Keratinocyte (primary cell): ENCODE results near the gene BCL2. TPM values are rescaled to one million over a fixed set of nuclear protein-coding genes. Genes with fewer than 3 reads are reported as not detected.

Source experiments
- DNase-seq: peaks from one replicate; pipeline ENCODE4 v3.0.0-alpha.2; 2011; ENCODE audit warnings: low read depth, missing footprints, low spot score
- FAIRE-seq: peaks from 2 replicates; lab custom pipeline; 2011; peaks lifted over from hg19 to GRCh38; lab: Jason Lieb, UNC
- H2AFZ ChIP-seq: 2 replicates; pipeline ENCODE4 v1.6.0; 2012; ENCODE audit warnings: low read length, control low read depth, inconsistent platforms; ENCODE audit not compliant: control insufficient read depth
- H3K27ac ChIP-seq: 2 replicates; pipeline ENCODE4 v1.5.1; 2011; ENCODE audit warnings: low read length; ENCODE audit not compliant: control insufficient read depth, insufficient read depth
- H3K27me3 ChIP-seq: 3 replicates; pipeline ENCODE4 v1.6.0; 2011; ENCODE audit warnings: low read length; ENCODE audit not compliant: control insufficient read depth, insufficient read depth; ENCODE audit errors: extremely low read depth
- H3K36me3 ChIP-seq, 2 experiments: 2 replicates in 1 of 2; 3 replicates in 1 of 2; pipeline ENCODE4 v1.5.1; 2011; ENCODE audit warnings: low read length in 2 of 2, mild to moderate bottlenecking in 1 of 2; ENCODE audit not compliant: control insufficient read depth in 2 of 2, insufficient read depth in 2 of 2; ENCODE audit errors: extremely low read depth in 1 of 2
- H3K4me1 ChIP-seq: 3 replicates; pipeline ENCODE4 v1.5.1; 2011; ENCODE audit warnings: low read length; ENCODE audit not compliant: control insufficient read depth, insufficient read depth; ENCODE audit errors: extremely low read depth
- H3K4me2 ChIP-seq: 3 replicates; pipeline ENCODE4 v1.6.0; 2011; ENCODE audit warnings: low read depth, low read length; ENCODE audit not compliant: control insufficient read depth, insufficient read depth; ENCODE audit errors: extremely low read depth
- H3K4me3 ChIP-seq, 3 experiments: fragments of 200-600 bp in 1 of 3; sonication (generic) in 1 of 3; 2 replicates in 2 of 3; 3 replicates in 1 of 3; pipeline ENCODE4 v1.5.1; 2011 to 2016; ENCODE audit warnings: low read length in 3 of 3, mild to moderate bottlenecking in 3 of 3, control low read depth in 2 of 3, inconsistent platforms in 1 of 3, low read depth in 1 of 3, mixed read lengths in 1 of 3, mixed run types in 1 of 3, moderate library complexity in 1 of 3; ENCODE audit not compliant: control insufficient read depth in 2 of 3, insufficient read depth in 2 of 3; ENCODE audit errors: extremely low read depth in 1 of 3
- H3K79me2 ChIP-seq: 2 replicates; pipeline ENCODE4 v1.6.0; 2012; ENCODE audit warnings: low read length; ENCODE audit not compliant: control insufficient read depth, insufficient read depth
- H3K9ac ChIP-seq: 3 replicates; pipeline ENCODE4 v1.6.0; 2011; ENCODE audit warnings: low read length; ENCODE audit not compliant: control insufficient read depth, insufficient read depth; ENCODE audit errors: extremely low read depth
- H3K9me1 ChIP-seq: 3 replicates; pipeline ENCODE4 v1.6.0; 2011; ENCODE audit warnings: low read length; ENCODE audit not compliant: control insufficient read depth, insufficient read depth; ENCODE audit errors: extremely low read depth
- H3K9me3 ChIP-seq: 2 replicates; pipeline ENCODE4 v1.5.1; 2012; ENCODE audit warnings: low read depth, low read length; ENCODE audit not compliant: control insufficient read depth
- H4K20me1 ChIP-seq: 3 replicates; pipeline ENCODE4 v1.6.0; 2011; ENCODE audit warnings: low read length; ENCODE audit not compliant: control insufficient read depth, insufficient read depth; ENCODE audit errors: extremely low read depth
- EZH2 ChIP-seq: IDR thresholded peaks from one replicate; pipeline ENCODE4 v1.6.1; 2012; ENCODE audit warnings: inconsistent platforms, mild to moderate bottlenecking, low read length, moderate library complexity
- dilution Hi-C: fragments of 300-500 bp; cut with MboI; formaldehyde crosslinking; loops from one replicate; pipeline ENCODE4 v1.7.0; 2020; ENCODE audit warnings: low sequenced_read_pairs; ENCODE audit not compliant: extremely low pct_ligation_motif_present
- polyA plus RNA-seq, 5 experiments: library from polyadenylated mRNA; depleted of rRNA in 3 of 5; stranded (reverse) in 3 of 5; stranded (forward) in 1 of 5; unstranded in 1 of 5; fragments of >200 nt; gene quantifications; 1 replicate in 1 of 5; 2 replicates in 3 of 5; 3 replicates in 1 of 5; pipeline versions ENCODE4 v1.2.1 to v1.2.3, GENCODE V29; 2011 to 2012; ENCODE audit warnings: missing spikeins in 2 of 5, low read depth in 1 of 5, low replicate concordance in 1 of 5
- TF ChIP-seq, protein P1 (sequence below), 3 experiments: IDR thresholded peaks in 1 of 3; conservative IDR thresholded peaks in 1 of 3; optimal IDR thresholded peaks in 1 of 3; 2 replicates in 2 of 3; 3 replicates in 1 of 3; pipeline versions ENCODE3 to v1.5.1; 2011; ENCODE audit warnings: low read length in 3 of 3, mild to moderate bottlenecking in 3 of 3, moderate library complexity in 2 of 3, control low read depth in 1 of 3, inconsistent platforms in 1 of 3; ENCODE audit not compliant: insufficient read depth in 2 of 3; ENCODE audit errors: extremely low read depth in 1 of 3

Gene BCL2
- polyA plus RNA-seq, 1 donor (not counting 4 experiments of a cell fraction or from before 2014, with no cell fraction given) = 0.30 TPM

DNA sequence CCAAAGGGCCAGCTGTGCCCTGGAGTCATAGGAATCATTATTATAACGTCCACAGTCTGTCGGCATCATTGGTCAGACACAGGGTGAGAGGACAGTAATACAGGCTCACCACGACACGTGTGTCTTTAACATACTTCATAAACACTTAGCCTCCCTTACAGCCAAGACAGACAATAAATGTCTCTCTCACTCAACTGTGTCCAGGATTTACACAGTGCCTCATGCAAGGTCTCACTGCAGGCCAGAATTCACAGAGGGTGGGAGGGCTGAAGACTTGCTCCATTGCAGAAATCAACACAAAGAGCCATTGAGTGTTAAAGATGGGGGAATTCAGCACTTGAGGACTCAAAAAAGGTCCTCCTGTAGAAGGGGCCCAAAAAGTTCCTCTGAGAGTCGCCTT, 210.5 kb downstream of the BCL2 start:
- H3K36me3 ChIP-seq = no peaks in the 10 kb centered on the region
- dilution Hi-C loops = no loop called here
- H4K20me1 ChIP-seq = no peaks in the 10 kb centered on the region
- no peaks in the 10 kb centered on the region for H3K79me2 ChIP-seq
- H3K9ac ChIP-seq = no peak overlapping the region
- H3K27ac ChIP-seq = no peak overlapping the region
- TF ChIP-seq, protein P1, sequence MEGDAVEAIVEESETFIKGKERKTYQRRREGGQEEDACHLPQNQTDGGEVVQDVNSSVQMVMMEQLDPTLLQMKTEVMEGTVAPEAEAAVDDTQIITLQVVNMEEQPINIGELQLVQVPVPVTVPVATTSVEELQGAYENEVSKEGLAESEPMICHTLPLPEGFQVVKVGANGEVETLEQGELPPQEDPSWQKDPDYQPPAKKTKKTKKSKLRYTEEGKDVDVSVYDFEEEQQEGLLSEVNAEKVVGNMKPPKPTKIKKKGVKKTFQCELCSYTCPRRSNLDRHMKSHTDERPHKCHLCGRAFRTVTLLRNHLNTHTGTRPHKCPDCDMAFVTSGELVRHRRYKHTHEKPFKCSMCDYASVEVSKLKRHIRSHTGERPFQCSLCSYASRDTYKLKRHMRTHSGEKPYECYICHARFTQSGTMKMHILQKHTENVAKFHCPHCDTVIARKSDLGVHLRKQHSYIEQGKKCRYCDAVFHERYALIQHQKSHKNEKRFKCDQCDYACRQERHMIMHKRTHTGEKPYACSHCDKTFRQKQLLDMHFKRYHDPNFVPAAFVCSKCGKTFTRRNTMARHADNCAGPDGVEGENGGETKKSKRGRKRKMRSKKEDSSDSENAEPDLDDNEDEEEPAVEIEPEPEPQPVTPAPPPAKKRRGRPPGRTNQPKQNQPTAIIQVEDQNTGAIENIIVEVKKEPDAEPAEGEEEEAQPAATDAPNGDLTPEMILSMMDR (optimal IDR thresholded peaks at IDR 0.05 in 1 of 3, IDR thresholded peaks at IDR 0.05 in 1 of 3, conservative IDR thresholded peaks at IDR 0.05 in 1 of 3; ENCODE audit: extremely low read depth in 1 of 3, insufficient read depth in 2 of 3, low read length in 3 of 3) = no peak
- no peak for TF ChIP-seq EZH2
- no peak overlapping the region for H3K4me3 ChIP-seq
- no peak for DNase-seq
- no peaks in the 10 kb centered on the region for H3K4me1 ChIP-seq
- H3K27me3 ChIP-seq = no peaks in the 10 kb centered on the region
- no peak for FAIRE-seq
- no peak overlapping the region for H2AFZ ChIP-seq
- H3K9me1 ChIP-seq = no peaks in the 10 kb centered on the region
- H3K4me2 ChIP-seq = no peak overlapping the region
- H3K9me3 ChIP-seq = no peaks in the 10 kb centered on the region

DNA sequence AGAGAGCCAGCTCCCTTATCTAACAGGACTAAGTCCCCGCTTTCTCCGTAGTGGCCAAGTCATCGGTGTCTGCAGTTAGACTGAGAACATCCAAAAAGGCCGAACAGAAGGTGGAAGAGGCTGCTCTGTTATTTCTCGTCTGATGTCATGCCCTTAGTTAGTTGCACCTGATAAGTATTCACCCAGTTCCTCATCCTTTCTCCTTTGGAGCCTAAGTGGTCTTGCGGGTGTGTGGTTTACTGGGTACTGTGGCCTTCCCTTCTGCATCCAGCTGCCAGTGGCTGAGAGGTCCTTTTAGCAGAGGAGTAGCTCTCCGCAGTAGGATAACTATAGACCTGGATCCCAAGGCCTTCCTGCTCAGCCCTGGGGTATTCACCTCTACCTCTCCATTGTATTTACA, 211.6 kb downstream of the BCL2 start:
- Histone ChIP-seq H3K79me2 (no peaks in the 10 kb centered on the region), H3K4me1 (no peaks in the 10 kb centered on the region), H3K4me3 (no peak overlapping the region), H3K9me3 (no peaks in the 10 kb centered on the region), H2AFZ (no peak overlapping the region), H3K4me2 (no peak overlapping the region), H4K20me1 (no peaks in the 10 kb centered on the region), H3K27me3 (no peaks in the 10 kb centered on the region), H3K9ac (no peak overlapping the region), H3K27ac (no peak overlapping the region), H3K9me1 (no peaks in the 10 kb centered on the region), H3K36me3 (no peaks in the 10 kb centered on the region)
- no peak for TF ChIP-seq EZH2
- TF ChIP-seq, protein P1 (optimal IDR thresholded peaks at IDR 0.05 in 1 of 3, IDR thresholded peaks at IDR 0.05 in 1 of 3, conservative IDR thresholded peaks at IDR 0.05 in 1 of 3; ENCODE audit: extremely low read depth in 1 of 3, insufficient read depth in 2 of 3, low read length in 3 of 3) = no peak
- DNase-seq (no peak), FAIRE-seq (no peak)
- dilution Hi-C loops = no loop called here
